Immature natural killer cell (primary cell): ENCODE measurements around the gene SPRTN. TPM values are rescaled to one million over a fixed set of nuclear protein-coding genes. Genes with fewer than 3 reads are reported as not detected.

Experiments
- DNase-seq, 3 donors: peaks; one replicate each; pipeline ENCODE4 v3.0.0; 2022; ENCODE audit warnings: mixed read lengths in 1 of 3
- H3K27ac Mint-ChIP-seq, 6 donors: one replicate each; pipeline ENCODE4 v1.8.0; 2020; ENCODE audit warnings: mixed read lengths in 6 of 6, mild to moderate bottlenecking in 5 of 6, inconsistent platforms in 4 of 6, moderate library complexity in 3 of 6
- H3K27me3 Mint-ChIP-seq, 3 donors: one replicate each; pipeline ENCODE4 v1.8.0; 2020 to 2021; ENCODE audit warnings: low read depth in 3 of 3, mild to moderate bottlenecking in 3 of 3, mixed read lengths in 3 of 3, moderate library complexity in 3 of 3, inconsistent platforms in 1 of 3
- H3K36me3 Mint-ChIP-seq, 3 donors: one replicate each; pipeline ENCODE4 v1.8.0; 2020; ENCODE audit warnings: mixed read lengths in 3 of 3, inconsistent platforms in 2 of 3, mild to moderate bottlenecking in 2 of 3
- H3K4me1 Mint-ChIP-seq, 2 donors: one replicate each; pipeline ENCODE4 v1.8.0; 2020; ENCODE audit warnings: inconsistent platforms in 2 of 2, mild to moderate bottlenecking in 2 of 2, mixed read lengths in 2 of 2, moderate library complexity in 1 of 2
- H3K4me3 Mint-ChIP-seq, 5 donors: one replicate each; pipeline ENCODE4 v1.8.0; 2020; ENCODE audit warnings: mild to moderate bottlenecking in 5 of 5, mixed read lengths in 5 of 5, inconsistent platforms in 3 of 5, moderate library complexity in 3 of 5
- H3K9me3 Mint-ChIP-seq, 6 donors: one replicate each; pipeline ENCODE4 v1.8.0; 2020; ENCODE audit warnings: mild to moderate bottlenecking in 6 of 6, mixed read lengths in 6 of 6, inconsistent platforms in 4 of 6, moderate library complexity in 3 of 6
- polyA plus RNA-seq, 3 donors: library from polyadenylated mRNA; unstranded; fragments of 300-500 nt; fragmentation: Illumina TruSeq; gene quantifications; one replicate each; pipeline ENCODE4 v1.2.3, GENCODE V29; 2021

The SPRTN gene
- polyA plus RNA-seq, 3 donors from 2014 or later, result 22.5 to 28.2 (median 25.0) TPM

GRCh38 chr1:231395076-231395997 is 57.2 kb downstream of the SPRTN start:
- H3K27me3 Mint-ChIP-seq, result peaks cover 0 to 2% (median 0%) of the 10 kb centered on the region in 3 donors
- H3K36me3 Mint-ChIP-seq, result no peaks in the 10 kb centered on the region
- DNase-seq, result no peak
- H3K9me3 Mint-ChIP-seq, result no peaks in the 10 kb centered on the region
- no peak overlapping the region for H3K4me3 Mint-ChIP-seq
- peaks cover 53 to 85% of the 10 kb centered on the region in 2 donors for H3K4me1 Mint-ChIP-seq
- peak overlapping the region in 2 of 6 donors; percentile 7 to 48 for H3K27ac Mint-ChIP-seq

GRCh38 chr1:231395998-231396390 is 57.9 kb downstream of the SPRTN start:
- Mint-ChIP-seq H3K4me3 (no peak overlapping the region), H3K4me1 (peaks cover 50 to 79% of the 10 kb centered on the region in 2 donors), H3K9me3 (no peaks in the 10 kb centered on the region), H3K27ac (peak overlapping the region in 1 of 6 donors; percentile 7), H3K27me3 (peaks cover 0 to 2% (median 0%) of the 10 kb centered on the region in 3 donors), H3K36me3 (no peaks in the 10 kb centered on the region)
- no peak for DNase-seq

- Mint-ChIP-seq H3K4me1 (peaks cover 47 to 74% of the 10 kb centered on the region in 2 donors), H3K9me3 (no peaks in the 10 kb centered on the region), H3K4me3 (no peak overlapping the region), H3K27ac (no peak overlapping the region), H3K36me3 (no peaks in the 10 kb centered on the region), H3K27me3 (peaks cover 0 to 2% (median 0%) of the 10 kb centered on the region in 3 donors)
- DNase-seq, result no peak
These were observed 58.5 kb downstream of the SPRTN start for GRCh38 chr1:231396643-231397042.

GRCh38 chr1:231397886-231398671 is 60.0 kb downstream of the SPRTN start:
- DNase-seq, result no peak
- Mint-ChIP-seq H3K27me3 (peaks cover 0 to 1% (median 0%) of the 10 kb centered on the region in 3 donors), H3K9me3 (no peaks in the 10 kb centered on the region), H3K27ac (no peak overlapping the region), H3K36me3 (no peaks in the 10 kb centered on the region), H3K4me3 (no peak overlapping the region), H3K4me1 (peaks cover 42 to 66% of the 10 kb centered on the region in 2 donors)

- Mint-ChIP-seq H3K4me1 (peaks cover 27 to 33% of the 10 kb centered on the region in 2 donors), H3K9me3 (no peaks in the 10 kb centered on the region), H3K27ac (no peak overlapping the region), H3K36me3 (peaks cover 0 to 3% (median 0%) of the 10 kb centered on the region in 3 donors), H3K4me3 (no peak overlapping the region), H3K27me3 (peaks cover 0 to 1% (median 0%) of the 10 kb centered on the region in 3 donors)
- DNase-seq, result no peak
These were observed 63.4 kb downstream of the SPRTN start for GRCh38 chr1:231401478-231401877.

- Mint-ChIP-seq H3K36me3 (peaks cover 0 to 3% (median 0%) of the 10 kb centered on the region in 3 donors), H3K27ac (no peak overlapping the region), H3K9me3 (no peaks in the 10 kb centered on the region), H3K27me3 (no peaks in the 10 kb centered on the region), H3K4me3 (no peak overlapping the region), H3K4me1 (peaks cover 6 to 12% of the 10 kb centered on the region in 2 donors)
- DNase-seq, result no peak
These were observed 66.2 kb downstream of the SPRTN start for GRCh38 chr1:231404318-231404717.

Other genes with a start within 250 kb of the SPRTN start
- gene TRIM67, start 176.2 kb upstream of the SPRTN start, polyA plus RNA-seq, result not detected
- gene GNPAT, start 97.1 kb upstream of the SPRTN start, polyA plus RNA-seq, result 10 to 100 TPM; 24.4 to 35.3 (median 33.6) TPM
- gene EXOC8, start 441 bp upstream of the SPRTN start, polyA plus RNA-seq, result 1 to 10 TPM; 1.6 to 2.6 (median 2.0) TPM
- gene EGLN1, start 84.0 kb downstream of the SPRTN start, polyA plus RNA-seq, result 10 to 100 TPM; 18.2 to 27.3 (median 20.6) TPM
- 100 to 1,000 TPM; 103 to 141 (median 122) TPM for gene TSNAX, start 190.4 kb downstream of the SPRTN start, polyA plus RNA-seq